ENCODE data around the gene IKZF1.

IKZF1 gene

DNA sequence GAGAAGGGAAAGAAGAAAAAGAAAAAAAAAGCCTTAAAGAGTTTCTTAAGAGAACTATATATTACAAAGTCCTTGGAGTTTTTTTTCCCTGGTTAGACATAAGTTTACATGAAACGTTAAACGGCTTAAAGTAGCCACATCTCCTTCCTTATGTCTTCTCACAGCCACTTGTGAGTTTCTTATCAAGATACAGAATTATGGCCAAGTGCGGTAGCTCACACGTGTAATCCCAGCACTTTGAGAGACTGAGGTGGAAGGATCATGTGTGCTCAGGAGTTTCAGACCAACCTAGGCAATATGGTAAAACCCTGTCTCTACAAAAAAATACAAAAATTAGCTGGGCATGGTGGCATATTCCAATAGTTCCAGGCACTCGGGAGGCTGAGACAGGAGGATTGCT, 54.3 kb downstream of the IKZF1 start:
- H3K27ac ChIP-seq, result no peak overlapping the region
- no peak for TF ChIP-seq CTCF (conservative IDR thresholded peaks at IDR 0.05)

DNA sequence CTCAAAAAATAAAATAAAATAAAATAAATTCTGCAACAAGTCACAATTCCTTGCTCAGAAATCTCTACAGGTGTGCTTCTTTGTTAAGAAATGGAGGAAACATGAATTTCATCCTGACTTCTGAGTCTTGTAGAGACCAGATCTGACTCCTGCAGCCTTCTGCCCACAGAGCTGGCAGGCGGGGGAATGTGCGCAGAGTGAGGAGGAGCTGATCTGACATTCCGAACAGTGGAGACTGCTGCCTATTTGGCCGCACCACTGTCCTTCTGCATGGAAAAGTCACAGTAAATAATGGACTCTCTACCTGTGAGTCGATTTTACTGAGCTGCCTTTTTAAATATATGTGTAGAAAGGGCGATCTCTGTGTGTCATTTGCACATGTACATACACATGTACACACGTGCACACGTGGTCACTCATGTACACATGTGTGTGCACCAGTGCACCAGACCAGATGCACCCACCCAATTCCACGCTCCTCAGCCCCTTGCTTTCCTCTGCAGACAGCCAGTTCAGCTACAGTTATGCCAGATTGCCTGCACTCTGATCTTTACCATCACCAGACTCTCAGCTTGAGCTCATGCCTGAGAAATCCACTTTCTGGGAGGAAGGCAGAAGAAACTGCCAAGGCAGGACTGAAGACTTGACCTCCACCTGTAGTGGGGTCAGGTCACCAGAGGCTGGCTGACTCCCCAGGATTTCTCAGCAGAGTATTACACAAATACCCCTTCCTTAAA, 54.9 kb downstream of the IKZF1 start:
- no peak for TF ChIP-seq CTCF (conservative IDR thresholded peaks at IDR 0.05)
- no peak overlapping the region for H3K27ac ChIP-seq

- TF ChIP-seq CTCF (conservative IDR thresholded peaks at IDR 0.05), result no peak
- no peak overlapping the region for H3K27ac ChIP-seq
Measured at GRCh38 chr7:50359995-50360925, 55.7 kb downstream of the IKZF1 start.

GRCh38 chr7:50362142-50362541, 57.6 kb downstream of the IKZF1 start:
- H3K27ac ChIP-seq, result no peak overlapping the region
- TF ChIP-seq CTCF (conservative IDR thresholded peaks at IDR 0.05), result no peak

- no peak overlapping the region for H3K27ac ChIP-seq
Measured at GRCh38 chr7:50362712-50363282, 58.3 kb downstream of the IKZF1 start.

GRCh38 chr7:50363327-50364060, 59.0 kb downstream of the IKZF1 start:
- no peak for TF ChIP-seq CTCF (conservative IDR thresholded peaks at IDR 0.05)
- H3K27ac ChIP-seq, result no peak overlapping the region

More at GRCh38 chr7:50362712-50363282, 58.3 kb downstream of the IKZF1 start:
- no peak for TF ChIP-seq CTCF (conservative IDR thresholded peaks at IDR 0.05)
